ENCODE measurements around the gene MPHOSPH9.

The MPHOSPH9 gene

GRCh38 chr12:123267335-123267920 lies 34.5 kb upstream of the MPHOSPH9 start:
- no peak overlapping the region for H3K4me3 ChIP-seq (ENCODE audit: low read depth, low read length)

GRCh38 chr12:123266679-123267277 lies 33.8 kb upstream of the MPHOSPH9 start:
- Histone ChIP-seq H3K4ac (ENCODE audit: low read depth, low read length) (no peak overlapping the region), H2AK5ac (ENCODE audit: low read length) (no peak overlapping the region), H3K23ac (ENCODE audit: low read length) (no peak overlapping the region), H3K9ac (ENCODE audit: low read length) (no peak overlapping the region), H4K91ac (ENCODE audit: low read depth, low read length) (no peak overlapping the region), H3K36me3 (ENCODE audit: control insufficient read depth in 1 of 2, insufficient read depth in 2 of 2, low read length in 2 of 2) (peaks cover 61 to 67% of the 10 kb centered on the region in 2 experiments), H3K27me3 (ENCODE audit: insufficient read depth, low read length) (no peaks in the 10 kb centered on the region), H4K12ac (ENCODE audit: low read depth, low read length) (no peak overlapping the region), H3K4me3 (ENCODE audit: low read depth, low read length) (no peak overlapping the region), H2BK12ac (ENCODE audit: low read length) (no peak overlapping the region), H2BK120ac (ENCODE audit: insufficient read depth, low read length, poor library complexity) (no peak overlapping the region), H3K27ac (ENCODE audit: low read depth, low read length) (no peak overlapping the region), H3K18ac (ENCODE audit: low read length) (no peak overlapping the region), H2AFZ (ENCODE audit: insufficient read depth, low read length, poor library complexity) (no peak overlapping the region), H2BK5ac (ENCODE audit: low read depth, low read length, poor library complexity) (no peak overlapping the region), H3K79me1 (ENCODE audit: low read length) (peaks cover 19% of the 10 kb centered on the region), H3K9me3 (ENCODE audit: insufficient read depth, low read depth, low read length) (peaks cover 1% of the 10 kb centered on the region), H3K4me1 (ENCODE audit: control insufficient read depth in 1 of 2, insufficient read depth in 2 of 2, low read length in 2 of 2) (peaks cover 0 to 6% of the 10 kb centered on the region in 2 experiments), H3K79me2 (ENCODE audit: control insufficient read depth, insufficient read depth, low read length, poor library complexity) (peaks cover 24% of the 10 kb centered on the region), H3K14ac (ENCODE audit: low read length) (no peak overlapping the region), H4K8ac (ENCODE audit: low read depth, low read length) (no peak overlapping the region), H3K4me2 (ENCODE audit: low read length) (no peak overlapping the region)
- no peak for DNase-seq
- no CpG with 5 or more reads among the region's 19 CpGs for WGBS (ENCODE audit: extremely low coverage, insufficient coverage, insufficient read length)

More at GRCh38 chr12:123267335-123267920, 34.5 kb upstream of the MPHOSPH9 start:
- Histone ChIP-seq H3K9me3 (ENCODE audit: insufficient read depth, low read depth, low read length) (peaks cover 1% of the 10 kb centered on the region), H3K27me3 (ENCODE audit: insufficient read depth, low read length) (no peaks in the 10 kb centered on the region), H2BK5ac (ENCODE audit: low read depth, low read length, poor library complexity) (no peak overlapping the region), H2BK120ac (ENCODE audit: insufficient read depth, low read length, poor library complexity) (no peak overlapping the region), H3K18ac (ENCODE audit: low read length) (no peak overlapping the region), H4K12ac (ENCODE audit: low read depth, low read length) (no peak overlapping the region), H3K27ac (ENCODE audit: low read depth, low read length) (no peak overlapping the region), H3K36me3 (ENCODE audit: control insufficient read depth in 1 of 2, insufficient read depth in 2 of 2, low read length in 2 of 2) (peaks cover 57 to 61% of the 10 kb centered on the region in 2 experiments), H3K4me2 (ENCODE audit: low read length) (no peak overlapping the region), H3K79me1 (ENCODE audit: low read length) (peaks cover 22% of the 10 kb centered on the region), H3K9ac (ENCODE audit: low read length) (no peak overlapping the region), H2BK12ac (ENCODE audit: low read length) (no peak overlapping the region), H3K14ac (ENCODE audit: low read length) (no peak overlapping the region), H2AK5ac (ENCODE audit: low read length) (no peak overlapping the region), H3K4ac (ENCODE audit: low read depth, low read length) (peak overlapping the region; percentile 61), H4K8ac (ENCODE audit: low read depth, low read length) (no peak overlapping the region), H3K79me2 (ENCODE audit: control insufficient read depth, insufficient read depth, low read length, poor library complexity) (peaks cover 24% of the 10 kb centered on the region), H4K91ac (ENCODE audit: low read depth, low read length) (no peak overlapping the region), H3K4me1 (ENCODE audit: control insufficient read depth in 1 of 2, insufficient read depth in 2 of 2, low read length in 2 of 2) (peaks cover 2 to 8% of the 10 kb centered on the region in 2 experiments), H3K23ac (ENCODE audit: low read length) (no peak overlapping the region), H2AFZ (ENCODE audit: insufficient read depth, low read length, poor library complexity) (no peak overlapping the region)
- no CpG with 5 or more reads among the region's 7 CpGs for WGBS (ENCODE audit: extremely low coverage, insufficient coverage, insufficient read length)
- no peak for DNase-seq

- Histone ChIP-seq H3K27me3 (ENCODE audit: insufficient read depth, low read length) (no peaks in the 10 kb centered on the region), H3K18ac (ENCODE audit: low read length) (peak overlapping the region; percentile 3), H2BK12ac (ENCODE audit: low read length) (no peak overlapping the region), H3K4me3 (ENCODE audit: low read depth, low read length) (no peak overlapping the region), H3K23ac (ENCODE audit: low read length) (no peak overlapping the region), H4K12ac (ENCODE audit: low read depth, low read length) (no peak overlapping the region), H2BK5ac (ENCODE audit: low read depth, low read length, poor library complexity) (no peak overlapping the region), H3K79me1 (ENCODE audit: low read length) (peaks cover 16% of the 10 kb centered on the region), H4K8ac (ENCODE audit: low read depth, low read length) (no peak overlapping the region), H3K14ac (ENCODE audit: low read length) (no peak overlapping the region), H2BK120ac (ENCODE audit: insufficient read depth, low read length, poor library complexity) (no peak overlapping the region), H3K4ac (ENCODE audit: low read depth, low read length) (no peak overlapping the region), H3K4me1 (ENCODE audit: control insufficient read depth in 1 of 2, insufficient read depth in 2 of 2, low read length in 2 of 2) (peaks cover 0 to 6% of the 10 kb centered on the region in 2 experiments), H3K4me2 (ENCODE audit: low read length) (no peak overlapping the region), H2AK5ac (ENCODE audit: low read length) (no peak overlapping the region), H2AFZ (ENCODE audit: insufficient read depth, low read length, poor library complexity) (no peak overlapping the region), H3K36me3 (ENCODE audit: control insufficient read depth in 1 of 2, insufficient read depth in 2 of 2, low read length in 2 of 2) (peaks cover 64 to 71% of the 10 kb centered on the region in 2 experiments), H3K9ac (ENCODE audit: low read length) (no peak overlapping the region), H3K9me3 (ENCODE audit: insufficient read depth, low read depth, low read length) (peaks cover 1% of the 10 kb centered on the region), H3K79me2 (ENCODE audit: control insufficient read depth, insufficient read depth, low read length, poor library complexity) (peaks cover 20% of the 10 kb centered on the region), H4K91ac (ENCODE audit: low read depth, low read length) (no peak overlapping the region), H3K27ac (ENCODE audit: low read depth, low read length) (no peak overlapping the region)
- DNase-seq = no peak
- no CpG with 5 or more reads among the region's 35 CpGs for WGBS (ENCODE audit: extremely low coverage, insufficient coverage, insufficient read length)
Observed at GRCh38 chr12:123265851-123266678, 33.1 kb upstream of the MPHOSPH9 start.

DNA sequence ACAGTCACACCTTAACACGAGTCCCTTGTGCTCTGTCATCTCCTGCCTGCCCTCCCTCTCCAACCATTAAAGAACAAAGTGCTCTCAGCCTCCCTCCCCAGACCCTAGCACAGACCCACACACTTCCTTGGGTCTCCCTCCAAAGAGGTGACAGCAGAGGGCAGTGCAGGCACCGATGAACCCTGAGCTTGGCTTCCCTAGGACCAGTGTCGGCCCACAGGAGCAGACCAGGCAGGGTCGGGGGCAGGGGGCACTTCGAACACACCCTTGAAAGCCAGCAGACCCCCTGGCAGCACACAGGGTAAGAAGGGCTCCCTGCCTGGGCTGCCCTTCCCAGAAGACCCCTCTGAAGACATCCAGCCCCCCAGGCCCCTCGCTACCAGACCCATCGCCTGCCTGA lies 31.7 kb upstream of the MPHOSPH9 start:
- Histone ChIP-seq H3K36me3 (ENCODE audit: control insufficient read depth in 1 of 2, insufficient read depth in 2 of 2, low read length in 2 of 2) (peaks cover 68 to 79% of the 10 kb centered on the region in 2 experiments), H2BK5ac (ENCODE audit: low read depth, low read length, poor library complexity) (no peak overlapping the region), H3K9ac (ENCODE audit: low read length) (no peak overlapping the region), H3K9me3 (ENCODE audit: insufficient read depth, low read depth, low read length) (peaks cover 1% of the 10 kb centered on the region), H3K14ac (ENCODE audit: low read length) (no peak overlapping the region), H2BK12ac (ENCODE audit: low read length) (no peak overlapping the region), H3K4me2 (ENCODE audit: low read length) (no peak overlapping the region), H3K18ac (ENCODE audit: low read length) (no peak overlapping the region), H4K91ac (ENCODE audit: low read depth, low read length) (no peak overlapping the region), H3K4me1 (ENCODE audit: control insufficient read depth in 1 of 2, insufficient read depth in 2 of 2, low read length in 2 of 2) (peaks cover 0 to 6% of the 10 kb centered on the region in 2 experiments), H2AK5ac (ENCODE audit: low read length) (no peak overlapping the region), H3K27me3 (ENCODE audit: insufficient read depth, low read length) (no peaks in the 10 kb centered on the region), H3K79me2 (ENCODE audit: control insufficient read depth, insufficient read depth, low read length, poor library complexity) (peaks cover 7% of the 10 kb centered on the region), H3K27ac (ENCODE audit: low read depth, low read length) (no peak overlapping the region), H4K8ac (ENCODE audit: low read depth, low read length) (no peak overlapping the region), H3K4me3 (ENCODE audit: low read depth, low read length) (no peak overlapping the region), H4K12ac (ENCODE audit: low read depth, low read length) (no peak overlapping the region), H3K79me1 (ENCODE audit: low read length) (peaks cover 6% of the 10 kb centered on the region), H2AFZ (ENCODE audit: insufficient read depth, low read length, poor library complexity) (no peak overlapping the region), H3K23ac (ENCODE audit: low read length) (no peak overlapping the region), H3K4ac (ENCODE audit: low read depth, low read length) (peak overlapping the region; percentile 19), H2BK120ac (ENCODE audit: insufficient read depth, low read length, poor library complexity) (no peak overlapping the region)
- no CpG with 5 or more reads among the region's 7 CpGs for WGBS (ENCODE audit: extremely low coverage, insufficient coverage, insufficient read length)
- peak; percentile 34 to 41 for DNase-seq
